SK-N-SH treated with all-trans-retinoic acid at 6 μM for 48 hours (cell line): ENCODE data around the gene ASIC5.
A peak's percentile ranks its signal among the peaks of the same experiment; 100 is the strongest.

Source experiments
- ATAC-seq: fragments of 200-7000 bp; cut with Tn5 transposase; 3 replicates; pipeline ENCODE4 v1.9.1; 2020; ENCODE audit warnings: mild to moderate bottlenecking, moderate library complexity
- ARNTL ChIP-seq: fragments of 450-650 bp; formaldehyde crosslinking; IDR thresholded peaks from 2 replicates; pipeline ENCODE4 v1.5.0; 2020; ENCODE audit warnings: low read depth, mild to moderate bottlenecking, moderate library complexity, borderline replicate concordance
- BACH2 ChIP-seq: fragments of 250-450 bp; sonication (Bioruptor Pico); IDR thresholded peaks from 2 replicates; pipeline ENCODE4 v1.9.0; 2021; ENCODE audit warnings: mild to moderate bottlenecking, borderline replicate concordance
- GLIS3 ChIP-seq: fragments of 250-450 bp; sonication (Bioruptor Pico); IDR thresholded peaks from 2 replicates; pipeline ENCODE4 v1.5.0; 2020; ENCODE audit warnings: mild to moderate bottlenecking, moderate library complexity
- ISL1 ChIP-seq: fragments of 250-450 bp; sonication (Bioruptor Pico); IDR thresholded peaks from 2 replicates; pipeline ENCODE4 v2.1.2; 2022; ENCODE audit warnings: mild to moderate bottlenecking, moderate library complexity
- OSR1 ChIP-seq: fragments of 250-450 bp; sonication (Bioruptor Pico); IDR thresholded peaks from 2 replicates; pipeline ENCODE4 v1.8.0; 2022; ENCODE audit warnings: moderate library complexity, mild to moderate bottlenecking, inconsistent platforms
- RARB ChIP-seq: fragments of 250-450 bp; sonication (Bioruptor Pico); IDR thresholded peaks from 2 replicates; pipeline ENCODE4 v1.8.0; 2021; ENCODE audit warnings: mild to moderate bottlenecking, moderate library complexity
- SNAI2 ChIP-seq: fragments of 250-450 bp; sonication (Bioruptor Pico); IDR thresholded peaks from 2 replicates; pipeline ENCODE4 v1.5.0; 2020; ENCODE audit warnings: mild to moderate bottlenecking, moderate library complexity
- TOX ChIP-seq: fragments of 250-450 bp; sonication (Bioruptor Pico); IDR thresholded peaks from 2 replicates; pipeline ENCODE4 v1.8.0; 2021; ENCODE audit warnings: mild to moderate bottlenecking, moderate library complexity, borderline replicate concordance
- ZC3H10 ChIP-seq: fragments of 250-450 bp; sonication (Bioruptor Pico); IDR thresholded peaks from 2 replicates; pipeline ENCODE4 v1.5.1; 2021; ENCODE audit warnings: mild to moderate bottlenecking, moderate library complexity
- ZNF565 ChIP-seq: fragments of 450-650 bp; formaldehyde crosslinking; conservative IDR thresholded peaks from 2 replicates; pipeline ENCODE4 v1.5.0; 2020; ENCODE audit warnings: low read depth, mild to moderate bottlenecking, moderate library complexity
- TF ChIP-seq, protein P1 (sequence below): fragments of 250-450 bp; sonication (Bioruptor Pico); IDR thresholded peaks from 2 replicates; pipeline ENCODE4 v1.5.1; 2021; ENCODE audit warnings: mild to moderate bottlenecking, moderate library complexity
- TF ChIP-seq, protein P2 (sequence below): fragments of 250-450 bp; sonication (Bioruptor Pico); IDR thresholded peaks from 2 replicates; pipeline ENCODE4 v1.8.0; 2021; ENCODE audit warnings: low read depth, mild to moderate bottlenecking, moderate library complexity, borderline replicate concordance
- TF ChIP-seq, protein P3 (sequence below): fragments of 250-450 bp; sonication (Bioruptor Pico); IDR thresholded peaks from 2 replicates; pipeline ENCODE4 v1.8.0; 2020; ENCODE audit warnings: mild to moderate bottlenecking, moderate library complexity, borderline replicate concordance
- TF ChIP-seq, protein P4 (sequence below): fragments of 250-450 bp; sonication (Bioruptor Pico); IDR thresholded peaks from 2 replicates; pipeline ENCODE4 v1.5.1; 2020; ENCODE audit warnings: low read depth, mild to moderate bottlenecking, moderate library complexity

ASIC5 gene

DNA sequence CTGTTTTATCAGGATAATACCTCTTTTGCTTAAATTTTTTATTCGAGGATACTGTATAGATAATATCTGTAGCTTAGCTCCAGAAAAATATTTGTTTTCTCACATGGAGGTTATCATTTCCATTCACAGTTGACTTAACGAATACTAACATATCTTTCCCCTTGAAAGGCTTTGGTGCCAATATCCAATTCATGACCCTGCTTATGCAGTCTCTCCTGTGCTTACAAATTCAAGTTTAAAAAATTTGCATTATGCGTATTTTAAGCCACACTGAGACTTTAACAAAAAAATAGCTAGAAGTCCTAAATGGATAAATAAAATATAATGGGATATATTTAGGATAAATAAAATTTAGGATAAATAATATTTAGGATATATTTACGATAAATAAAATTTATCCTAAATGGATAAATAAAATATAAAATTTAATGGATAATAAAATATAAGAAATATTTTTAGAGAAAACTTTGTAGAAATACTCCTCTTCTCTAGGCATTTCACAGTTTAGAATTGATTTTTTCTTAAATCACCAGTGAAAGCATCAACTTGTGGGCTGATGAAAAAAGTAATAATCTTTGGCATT is 84.7 kb downstream of the ASIC5 start:
- TF ChIP-seq OSR1 (no peak), ARNTL (CRISPR knock-in tag) (no peak), ZC3H10 (CRISPR knock-in tag) (no peak), RARB (CRISPR knock-in tag) (no peak), ZNF565 (no peak), SNAI2 (CRISPR knock-in tag) (no peak), BACH2 (CRISPR knock-in tag) (no peak)
- TF ChIP-seq, protein P1, sequence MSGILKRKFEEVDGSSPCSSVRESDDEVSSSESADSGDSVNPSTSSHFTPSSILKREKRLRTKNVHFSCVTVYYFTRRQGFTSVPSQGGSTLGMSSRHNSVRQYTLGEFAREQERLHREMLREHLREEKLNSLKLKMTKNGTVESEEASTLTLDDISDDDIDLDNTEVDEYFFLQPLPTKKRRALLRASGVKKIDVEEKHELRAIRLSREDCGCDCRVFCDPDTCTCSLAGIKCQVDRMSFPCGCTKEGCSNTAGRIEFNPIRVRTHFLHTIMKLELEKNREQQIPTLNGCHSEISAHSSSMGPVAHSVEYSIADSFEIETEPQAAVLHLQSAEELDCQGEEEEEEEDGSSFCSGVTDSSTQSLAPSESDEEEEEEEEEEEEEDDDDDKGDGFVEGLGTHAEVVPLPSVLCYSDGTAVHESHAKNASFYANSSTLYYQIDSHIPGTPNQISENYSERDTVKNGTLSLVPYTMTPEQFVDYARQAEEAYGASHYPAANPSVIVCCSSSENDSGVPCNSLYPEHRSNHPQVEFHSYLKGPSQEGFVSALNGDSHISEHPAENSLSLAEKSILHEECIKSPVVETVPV (CRISPR knock-in tag), result no peak
- TF ChIP-seq, protein P2, sequence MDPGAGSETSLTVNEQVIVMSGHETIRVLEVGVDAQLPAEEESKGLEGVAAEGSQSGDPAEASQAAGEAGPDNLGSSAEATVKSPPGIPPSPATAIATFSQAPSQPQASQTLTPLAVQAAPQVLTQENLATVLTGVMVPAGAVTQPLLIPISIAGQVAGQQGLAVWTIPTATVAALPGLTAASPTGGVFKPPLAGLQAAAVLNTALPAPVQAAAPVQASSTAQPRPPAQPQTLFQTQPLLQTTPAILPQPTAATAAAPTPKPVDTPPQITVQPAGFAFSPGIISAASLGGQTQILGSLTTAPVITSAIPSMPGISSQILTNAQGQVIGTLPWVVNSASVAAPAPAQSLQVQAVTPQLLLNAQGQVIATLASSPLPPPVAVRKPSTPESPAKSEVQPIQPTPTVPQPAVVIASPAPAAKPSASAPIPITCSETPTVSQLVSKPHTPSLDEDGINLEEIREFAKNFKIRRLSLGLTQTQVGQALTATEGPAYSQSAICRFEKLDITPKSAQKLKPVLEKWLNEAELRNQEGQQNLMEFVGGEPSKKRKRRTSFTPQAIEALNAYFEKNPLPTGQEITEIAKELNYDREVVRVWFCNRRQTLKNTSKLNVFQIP (CRISPR knock-in tag), result no peak
- TF ChIP-seq, protein P3, sequence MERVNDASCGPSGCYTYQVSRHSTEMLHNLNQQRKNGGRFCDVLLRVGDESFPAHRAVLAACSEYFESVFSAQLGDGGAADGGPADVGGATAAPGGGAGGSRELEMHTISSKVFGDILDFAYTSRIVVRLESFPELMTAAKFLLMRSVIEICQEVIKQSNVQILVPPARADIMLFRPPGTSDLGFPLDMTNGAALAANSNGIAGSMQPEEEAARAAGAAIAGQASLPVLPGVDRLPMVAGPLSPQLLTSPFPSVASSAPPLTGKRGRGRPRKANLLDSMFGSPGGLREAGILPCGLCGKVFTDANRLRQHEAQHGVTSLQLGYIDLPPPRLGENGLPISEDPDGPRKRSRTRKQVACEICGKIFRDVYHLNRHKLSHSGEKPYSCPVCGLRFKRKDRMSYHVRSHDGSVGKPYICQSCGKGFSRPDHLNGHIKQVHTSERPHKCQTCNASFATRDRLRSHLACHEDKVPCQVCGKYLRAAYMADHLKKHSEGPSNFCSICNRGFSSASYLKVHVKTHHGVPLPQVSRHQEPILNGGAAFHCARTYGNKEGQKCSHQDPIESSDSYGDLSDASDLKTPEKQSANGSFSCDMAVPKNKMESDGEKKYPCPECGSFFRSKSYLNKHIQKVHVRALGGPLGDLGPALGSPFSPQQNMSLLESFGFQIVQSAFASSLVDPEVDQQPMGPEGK, result no peak

DNA sequence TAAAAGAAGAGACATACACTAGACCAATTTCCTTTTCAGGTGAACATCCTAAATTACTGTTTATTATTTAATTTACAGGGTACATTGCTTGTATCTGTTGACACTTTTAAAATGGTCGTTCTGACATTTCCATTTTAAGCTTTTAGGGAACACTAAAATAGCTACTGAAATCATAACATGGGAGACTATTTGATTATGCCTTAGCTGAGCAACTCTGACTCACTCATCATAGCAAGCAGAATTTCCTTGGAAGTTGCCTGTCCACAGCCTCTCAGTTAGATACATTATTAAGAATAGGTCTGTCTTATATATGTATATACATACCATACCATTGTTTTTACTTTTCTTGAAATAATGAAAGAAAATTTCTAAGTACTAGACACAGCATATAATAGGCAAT is 85.3 kb downstream of the ASIC5 start:
- TF ChIP-seq, protein P4, sequence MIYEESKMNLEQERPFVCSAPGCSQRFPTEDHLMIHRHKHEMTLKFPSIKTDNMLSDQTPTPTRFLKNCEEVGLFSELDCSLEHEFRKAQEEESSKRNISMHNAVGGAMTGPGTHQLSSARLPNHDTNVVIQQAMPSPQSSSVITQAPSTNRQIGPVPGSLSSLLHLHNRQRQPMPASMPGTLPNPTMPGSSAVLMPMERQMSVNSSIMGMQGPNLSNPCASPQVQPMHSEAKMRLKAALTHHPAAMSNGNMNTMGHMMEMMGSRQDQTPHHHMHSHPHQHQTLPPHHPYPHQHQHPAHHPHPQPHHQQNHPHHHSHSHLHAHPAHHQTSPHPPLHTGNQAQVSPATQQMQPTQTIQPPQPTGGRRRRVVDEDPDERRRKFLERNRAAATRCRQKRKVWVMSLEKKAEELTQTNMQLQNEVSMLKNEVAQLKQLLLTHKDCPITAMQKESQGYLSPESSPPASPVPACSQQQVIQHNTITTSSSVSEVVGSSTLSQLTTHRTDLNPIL, result no peak
- peak; percentile 62 for TF ChIP-seq ISL1 (CRISPR knock-in tag)
- no peak for TF ChIP-seq TOX (CRISPR knock-in tag)
- TF ChIP-seq GLIS3 (CRISPR knock-in tag), result no peak
- TF ChIP-seq, all 23 proteins: peak for 1
- ATAC-seq, result no peak

More for the DNA sequence above, 84.7 kb downstream of the ASIC5 start:
- ATAC-seq, result no peak
